ENCODE data around the gene GPD1L. TPM values are rescaled to one million over a fixed set of nuclear protein-coding genes. Genes with fewer than 3 reads are reported as not detected.
"Not testable (repeated sequence)": the region's sequence is repeated elsewhere in the genome, so short reads cannot be mapped to it uniquely, and the experiment has no call there.

GPD1L gene
- total RNA-seq, 1 experiment from 2014 or later: 9.2 TPM

DNA sequence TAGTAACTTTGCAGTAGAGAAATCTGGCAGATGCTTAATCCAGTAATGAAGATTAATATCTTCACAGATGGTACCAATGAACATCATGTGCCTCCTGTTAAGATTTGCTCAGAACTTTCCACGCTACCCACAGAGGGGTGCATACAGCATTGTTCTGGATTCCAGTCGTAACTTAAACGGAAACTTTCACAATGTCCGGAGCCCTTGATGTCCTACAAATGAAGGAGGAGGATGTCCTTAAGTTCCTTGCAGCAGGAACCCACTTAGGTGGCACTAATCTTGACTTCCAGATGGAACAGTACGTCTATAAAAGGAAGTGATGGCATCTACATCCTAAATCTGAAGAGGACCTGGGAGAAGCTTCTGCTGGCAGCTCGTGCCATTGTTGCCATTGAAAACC, 84.1 kb downstream of the GPD1L start:
- not testable (repeated sequence) for H3K27ac ChIP-seq; DNase-seq (ENCODE audit: low read depth in 1 of 2, low spot score in 2 of 2); H3K4me1 ChIP-seq (replicated peaks); H3K36me3 ChIP-seq; H3K4me3 ChIP-seq; H3K9me3 ChIP-seq (replicated peaks); H3K27me3 ChIP-seq (replicated peaks)

- no peak for DNase-seq (ENCODE audit: low read depth in 1 of 2, low spot score in 2 of 2)
- H3K27ac ChIP-seq: no peak overlapping the region
- H3K4me3 ChIP-seq: no peak overlapping the region
- no peaks in the 10 kb centered on the region for H3K36me3 ChIP-seq
- H3K4me1 ChIP-seq (replicated peaks): no peaks in the 10 kb centered on the region
- no peaks in the 10 kb centered on the region for H3K9me3 ChIP-seq (replicated peaks)
- 0 out of 2 replicates have a peak, but pooled peaks cover 3% of the 10 kb centered on the region for H3K27me3 ChIP-seq (replicated peaks)
These were observed 86.7 kb downstream of the GPD1L start for GRCh38 chr3:32193101-32193500.

DNA sequence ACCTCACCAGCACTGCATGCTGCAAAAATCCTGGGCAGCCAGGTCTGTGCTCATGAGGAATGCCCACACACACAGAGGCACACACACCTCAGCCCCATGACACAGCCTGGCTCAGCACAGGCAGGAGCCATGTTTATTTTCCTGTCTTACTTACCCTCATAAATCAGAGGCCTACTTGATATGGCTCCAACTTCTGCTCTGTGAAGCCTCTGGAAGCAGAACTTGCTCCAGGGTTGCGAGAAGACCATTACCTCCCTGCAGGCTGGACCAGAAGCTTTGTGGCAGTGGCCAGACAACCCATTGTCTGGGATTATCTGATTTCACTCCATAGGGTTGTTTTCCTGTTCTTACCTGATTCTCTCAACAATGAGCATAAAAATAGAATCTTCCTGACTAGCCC, 88.2 kb downstream of the GPD1L start:
- no peak for DNase-seq (ENCODE audit: low read depth in 1 of 2, low spot score in 2 of 2)
- Histone ChIP-seq H3K4me1 (replicated peaks) (no peaks in the 10 kb centered on the region), H3K36me3 (no peaks in the 10 kb centered on the region), H3K9me3 (replicated peaks) (no peaks in the 10 kb centered on the region), H3K27ac (no peak overlapping the region), H3K4me3 (no peak overlapping the region), H3K27me3 (replicated peaks) (no peaks in the 10 kb centered on the region)

DNA sequence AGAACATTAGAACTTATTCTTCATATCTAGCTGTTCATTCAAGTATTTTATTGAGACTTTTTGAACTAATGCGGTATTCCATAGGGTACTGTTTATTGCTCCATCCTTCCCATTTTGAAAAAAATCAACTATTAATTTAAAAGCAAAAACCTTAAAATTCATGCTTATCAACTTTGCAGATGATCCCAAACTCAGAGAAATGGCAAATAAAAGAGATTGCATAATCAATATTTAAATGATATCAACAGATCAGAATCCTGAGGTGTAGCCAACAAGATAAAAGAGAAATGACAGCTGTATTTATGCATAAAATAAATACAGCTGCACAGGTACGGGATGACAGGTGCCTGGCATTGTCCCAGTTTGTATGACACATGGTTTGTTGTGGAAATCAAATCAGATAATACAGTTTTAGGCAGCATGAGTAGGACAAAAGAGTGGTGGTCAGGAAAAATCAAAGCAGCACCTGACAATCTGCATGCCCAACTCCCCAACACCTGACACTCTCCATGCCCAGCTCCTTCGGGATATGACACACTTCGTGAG, 89.6 kb downstream of the GPD1L start:
- Histone ChIP-seq H3K4me1 (replicated peaks) (no peaks in the 10 kb centered on the region), H3K36me3 (no peaks in the 10 kb centered on the region), H3K4me3 (no peak overlapping the region), H3K27me3 (replicated peaks) (no peaks in the 10 kb centered on the region), H3K27ac (no peak overlapping the region), H3K9me3 (replicated peaks) (no peaks in the 10 kb centered on the region)
- no peak for DNase-seq (ENCODE audit: low read depth in 1 of 2, low spot score in 2 of 2)

DNA sequence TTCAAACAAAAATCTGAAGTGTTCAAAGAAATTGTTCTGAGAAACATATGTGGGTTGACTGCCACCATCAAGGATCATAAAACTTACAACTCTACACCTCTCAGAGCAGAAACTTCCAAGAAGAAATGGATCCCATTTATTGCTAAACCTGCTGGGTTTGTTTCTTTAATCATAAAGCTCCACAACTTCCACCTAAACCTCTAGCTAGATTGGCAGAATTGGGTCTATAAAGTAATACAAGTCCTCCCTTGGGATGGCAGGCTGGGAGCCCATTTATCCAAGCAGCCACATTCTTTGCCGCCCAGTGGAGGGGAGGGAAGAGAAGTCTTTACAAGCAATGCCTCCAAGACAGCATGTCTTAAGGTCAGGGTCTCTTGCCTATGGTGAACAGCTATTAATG, 91.6 kb downstream of the GPD1L start:
- H3K27me3 ChIP-seq (replicated peaks): no peaks in the 10 kb centered on the region
- H3K9me3 ChIP-seq (replicated peaks): no peaks in the 10 kb centered on the region
- no peaks in the 10 kb centered on the region for H3K4me1 ChIP-seq (replicated peaks)
- DNase-seq (ENCODE audit: low read depth in 1 of 2, low spot score in 2 of 2): no peak
- no peak overlapping the region for H3K4me3 ChIP-seq
- no peaks in the 10 kb centered on the region for H3K36me3 ChIP-seq
- no peak overlapping the region for H3K27ac ChIP-seq

GRCh38 chr3:32198714-32199113, 92.3 kb downstream of the GPD1L start:
- H3K9me3 ChIP-seq (replicated peaks): no peaks in the 10 kb centered on the region
- DNase-seq (ENCODE audit: low read depth in 1 of 2, low spot score in 2 of 2): no peak
- no peaks in the 10 kb centered on the region for H3K4me1 ChIP-seq (replicated peaks)
- no peaks in the 10 kb centered on the region for H3K36me3 ChIP-seq
- no peak overlapping the region for H3K27ac ChIP-seq
- H3K27me3 ChIP-seq (replicated peaks): no peaks in the 10 kb centered on the region
- H3K4me3 ChIP-seq: no peak overlapping the region

- no peaks in the 10 kb centered on the region for H3K4me1 ChIP-seq (replicated peaks)
- no peaks in the 10 kb centered on the region for H3K36me3 ChIP-seq
- H3K9me3 ChIP-seq (replicated peaks): no peaks in the 10 kb centered on the region
- no peak overlapping the region for H3K27ac ChIP-seq
- H3K27me3 ChIP-seq (replicated peaks): no peaks in the 10 kb centered on the region
- no peak overlapping the region for H3K4me3 ChIP-seq
- DNase-seq (ENCODE audit: low read depth in 1 of 2, low spot score in 2 of 2): no peak
These were observed 94.1 kb downstream of the GPD1L start for GRCh38 chr3:32200490-32200889.

DNA sequence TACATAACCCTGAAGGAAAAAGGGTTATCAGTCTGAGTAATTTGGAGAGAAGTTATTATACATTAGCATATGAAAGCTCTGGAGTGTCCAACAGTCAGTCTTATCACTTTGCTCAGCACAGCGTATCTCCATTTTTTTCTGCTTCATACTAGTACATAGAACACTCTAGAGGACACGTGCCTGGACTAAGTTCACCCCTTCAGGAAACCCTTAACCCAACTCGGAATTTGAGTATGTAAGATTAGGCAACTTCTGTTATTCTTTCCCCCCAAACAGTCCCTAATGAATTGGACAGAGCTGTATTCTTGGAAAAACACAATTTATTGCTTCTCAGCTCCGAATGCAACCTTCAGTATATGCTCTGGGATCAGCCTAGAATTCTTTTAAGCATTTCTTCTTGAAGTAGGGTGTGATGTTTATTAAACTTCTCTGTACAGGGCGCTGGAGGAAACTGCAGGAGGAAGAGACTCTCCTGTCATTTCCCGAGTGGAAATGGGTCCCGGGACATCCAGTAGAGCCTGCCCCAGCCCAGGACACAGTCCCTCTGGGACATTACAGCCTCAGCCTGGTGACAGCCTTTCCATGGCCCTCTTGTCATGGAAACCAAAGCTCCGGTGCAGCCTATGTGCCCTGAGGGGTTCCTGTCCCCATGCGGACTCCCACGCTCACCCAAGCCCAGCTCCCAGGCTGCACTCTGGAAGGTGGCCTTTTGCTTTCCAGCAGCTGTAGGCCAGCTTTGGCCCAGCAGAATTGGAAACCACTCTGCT, 94.8 kb downstream of the GPD1L start:
- Histone ChIP-seq H3K4me3 (no peak overlapping the region), H3K36me3 (no peaks in the 10 kb centered on the region), H3K27ac (no peak overlapping the region), H3K4me1 (replicated peaks) (no peaks in the 10 kb centered on the region), H3K27me3 (replicated peaks) (no peaks in the 10 kb centered on the region), H3K9me3 (replicated peaks) (no peaks in the 10 kb centered on the region)
- DNase-seq (ENCODE audit: low read depth in 1 of 2, low spot score in 2 of 2): no peak

DNA sequence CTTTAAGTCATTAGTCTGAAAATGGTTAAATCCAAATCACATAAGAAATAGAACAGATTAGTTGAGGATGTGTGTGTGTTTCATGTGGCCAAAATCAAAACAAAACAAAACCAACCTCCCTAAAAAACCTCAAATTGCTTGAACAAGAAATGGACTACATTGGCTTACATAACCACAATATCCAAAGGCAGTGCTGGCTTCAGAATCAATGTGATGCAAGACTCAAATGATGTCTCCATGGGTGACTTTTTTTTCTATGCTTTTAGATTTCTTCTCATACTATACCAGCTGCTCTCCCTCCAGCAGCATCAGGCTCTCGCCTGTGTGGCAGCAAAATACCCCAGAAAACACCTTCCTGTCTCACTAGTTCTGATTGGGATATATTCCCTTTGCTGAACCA, 96.1 kb downstream of the GPD1L start:
- Histone ChIP-seq H3K9me3 (replicated peaks) (no peaks in the 10 kb centered on the region), H3K4me3 (no peak overlapping the region), H3K4me1 (replicated peaks) (no peaks in the 10 kb centered on the region), H3K36me3 (no peaks in the 10 kb centered on the region), H3K27ac (no peak overlapping the region), H3K27me3 (replicated peaks) (no peaks in the 10 kb centered on the region)
- DNase-seq (ENCODE audit: low read depth in 1 of 2, low spot score in 2 of 2): no peak

DNA sequence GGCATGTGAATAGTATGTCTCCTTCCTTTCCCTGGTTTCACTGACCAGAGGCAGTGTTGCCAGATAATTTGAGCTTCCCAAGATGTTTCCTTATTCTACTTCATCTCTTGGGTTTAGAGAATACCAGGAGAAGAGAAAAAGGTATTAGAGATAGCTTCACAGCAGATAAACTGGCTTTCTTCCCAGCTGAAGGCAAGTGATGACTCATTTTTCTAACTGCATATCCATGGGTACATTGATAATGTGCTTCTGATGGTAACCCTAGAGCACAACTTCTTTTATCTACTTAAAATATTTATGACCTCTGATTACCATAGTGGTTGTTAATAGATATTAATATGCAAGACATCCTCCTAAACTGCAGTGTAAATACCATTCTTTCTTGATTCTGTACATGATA, 97.4 kb downstream of the GPD1L start:
- Histone ChIP-seq H3K36me3 (no peaks in the 10 kb centered on the region), H3K4me3 (no peak overlapping the region), H3K27me3 (replicated peaks) (no peaks in the 10 kb centered on the region), H3K9me3 (replicated peaks) (no peaks in the 10 kb centered on the region), H3K4me1 (replicated peaks) (no peaks in the 10 kb centered on the region), H3K27ac (no peak overlapping the region)
- no peak for DNase-seq (ENCODE audit: low read depth in 1 of 2, low spot score in 2 of 2)

- Histone ChIP-seq H3K27me3 (replicated peaks) (no peaks in the 10 kb centered on the region), H3K27ac (no peak overlapping the region), H3K36me3 (no peaks in the 10 kb centered on the region), H3K4me3 (no peak overlapping the region), H3K4me1 (replicated peaks) (no peaks in the 10 kb centered on the region), H3K9me3 (replicated peaks) (no peaks in the 10 kb centered on the region)
- DNase-seq (ENCODE audit: low read depth in 1 of 2, low spot score in 2 of 2): no peak
These were observed 102.0 kb downstream of the GPD1L start for GRCh38 chr3:32208447-32208846.

DNA sequence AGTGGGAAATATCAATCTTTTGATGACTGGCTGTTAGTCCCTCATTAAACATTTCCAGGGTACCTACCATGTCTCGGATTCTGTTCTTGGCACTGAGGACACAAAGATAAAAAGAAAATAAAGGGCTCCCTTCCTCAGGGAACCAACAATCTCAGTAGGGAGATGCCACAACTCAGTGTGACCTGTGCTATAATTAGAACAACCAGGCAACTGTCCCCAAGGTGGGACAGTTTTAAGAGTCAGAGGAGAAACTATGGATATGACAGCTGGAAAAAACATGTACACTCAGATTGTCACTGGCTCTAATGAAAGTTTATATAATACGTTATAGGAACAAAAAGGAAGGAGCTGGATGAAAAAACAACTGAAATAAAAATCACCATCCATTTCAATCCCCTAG, 108.8 kb downstream of the GPD1L start:
- Histone ChIP-seq H3K27ac (no peak overlapping the region), H3K4me1 (replicated peaks) (no peaks in the 10 kb centered on the region), H3K36me3 (no peaks in the 10 kb centered on the region), H3K27me3 (replicated peaks) (no peaks in the 10 kb centered on the region), H3K4me3 (no peak overlapping the region), H3K9me3 (replicated peaks) (0 out of 2 replicates have a peak, but pooled peaks cover 3% of the 10 kb centered on the region)
- DNase-seq (ENCODE audit: low read depth in 1 of 2, low spot score in 2 of 2): no peak

DNA sequence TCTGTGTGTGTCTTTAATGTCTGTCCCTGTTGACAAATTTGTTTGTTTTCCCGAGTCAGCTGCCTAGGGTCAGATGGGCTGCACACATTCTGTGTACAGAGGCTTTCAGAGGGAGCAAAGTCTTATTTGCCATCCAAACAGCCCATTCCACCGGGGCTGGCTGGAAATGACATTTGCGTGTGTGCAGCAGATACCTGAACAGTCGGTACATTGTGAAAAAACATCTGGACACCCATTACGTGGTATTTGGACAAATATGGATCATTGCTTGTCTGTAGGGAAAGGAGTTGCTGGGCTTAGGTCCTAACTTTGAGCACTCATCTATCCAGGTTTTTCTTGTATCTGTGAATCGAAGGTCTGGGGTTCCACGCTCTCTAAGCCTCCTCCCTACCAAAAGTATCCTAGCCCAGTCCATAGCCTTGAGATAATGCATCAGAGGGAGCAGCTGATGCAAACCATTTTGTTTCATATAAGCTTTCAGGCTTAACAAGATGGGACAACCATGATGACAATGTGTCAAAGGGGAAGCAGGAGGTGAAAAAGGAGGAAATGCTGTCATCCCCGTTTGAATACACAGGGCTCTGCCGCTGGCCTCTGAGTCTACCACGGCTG, 109.9 kb downstream of the GPD1L start:
- H3K4me1 ChIP-seq (replicated peaks): no peaks in the 10 kb centered on the region
- no peak for DNase-seq (ENCODE audit: low read depth in 1 of 2, low spot score in 2 of 2)
- no peaks in the 10 kb centered on the region for H3K36me3 ChIP-seq
- H3K4me3 ChIP-seq: no peak overlapping the region
- no peak overlapping the region for H3K27ac ChIP-seq
- H3K27me3 ChIP-seq (replicated peaks): no peaks in the 10 kb centered on the region
- H3K9me3 ChIP-seq (replicated peaks): 0 out of 2 replicates have a peak, but pooled peaks cover 3% of the 10 kb centered on the region

DNA sequence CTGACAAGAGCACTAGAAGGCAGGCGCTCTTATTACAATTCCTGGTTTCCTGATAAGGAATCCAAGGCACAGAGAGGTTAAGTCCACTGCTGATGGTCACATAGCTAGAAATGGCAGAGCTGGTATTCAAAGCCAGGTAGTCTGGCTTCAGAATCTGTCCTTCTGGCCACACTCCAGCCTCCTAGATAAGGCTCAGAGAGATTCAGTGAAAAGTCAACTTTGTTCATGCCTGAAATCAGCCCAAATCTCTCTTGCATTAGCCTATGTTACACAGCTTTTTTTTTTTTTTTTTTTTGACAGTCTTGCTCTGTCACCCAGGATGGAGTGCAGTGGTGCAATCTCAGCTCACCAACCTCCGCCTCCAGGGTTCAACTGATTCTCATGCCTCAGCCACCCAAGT, 110.9 kb downstream of the GPD1L start:
- Histone ChIP-seq H3K27ac (no peak overlapping the region), H3K27me3 (replicated peaks) (no peaks in the 10 kb centered on the region), H3K9me3 (replicated peaks) (0 out of 2 replicates have a peak, but pooled peaks cover 3% of the 10 kb centered on the region), H3K4me1 (replicated peaks) (no peaks in the 10 kb centered on the region), H3K36me3 (no peaks in the 10 kb centered on the region), H3K4me3 (no peak overlapping the region)
- no peak for DNase-seq (ENCODE audit: low read depth in 1 of 2, low spot score in 2 of 2)
